ENCODE data around the gene RPL18.

GRCh38 chr19:48595833-48596232, 23.1 kb downstream of the RPL18 start:
- TF ChIP-seq CTCF (conservative IDR thresholded peaks at IDR 0.05 in 1 of 2, IDR thresholded peaks at IDR 0.05 in 1 of 2; ENCODE audit: extremely low read depth in 1 of 2, insufficient read depth in 1 of 2, low read depth in 1 of 2, low read length in 2 of 2) (no peak), EZH2 (IDR thresholded peaks at IDR 0.05; ENCODE audit: borderline replicate concordance, low read length) (no peak)

Measured in mammary epithelial cell (primary cell).